Measurements from ENCODE around the gene TOP3B. TPM values are rescaled to one million over a fixed set of nuclear protein-coding genes. Genes with fewer than 3 reads are reported as not detected.

Gene TOP3B
- total and polyA plus RNA-seq, 4 donors, result 6.0 to 26.9 (median 8.8) TPM

- Histone ChIP-seq H3K27me3 (ENCODE audit: control insufficient read depth in 4 of 4, insufficient read depth in 4 of 4, low read length in 3 of 4) (no peaks in the 10 kb centered on the region), H3K27ac (ENCODE audit: low read depth in 1 of 2, low read length in 2 of 2) (no peak overlapping the region), H3K36me3 (ENCODE audit: control insufficient read depth in 4 of 4, insufficient read depth in 3 of 4, low read depth in 1 of 4, low read length in 3 of 4) (peaks cover 13 to 67% (median 46%) of the 10 kb centered on the region in 4 donors), H3K9me3 (ENCODE audit: control insufficient read depth in 4 of 4, low read length in 3 of 4) (no peaks in the 10 kb centered on the region), H3K9ac (ENCODE audit: low read depth in 1 of 2, low read length in 2 of 2) (no peak overlapping the region), H3K4me3 (ENCODE audit: low read depth in 1 of 3, low read length in 3 of 3) (no peak overlapping the region), H3K4me1 (ENCODE audit: control insufficient read depth in 4 of 4, insufficient read depth in 4 of 4, low read length in 3 of 4) (peaks cover 0 to 4% (median 0%) of the 10 kb centered on the region in 4 donors)
- DNase-seq (ENCODE audit: low spot score), result no peak
- TF ChIP-seq ATF3 (IDR thresholded peaks at IDR 0.05) (no peak), SP1 (IDR thresholded peaks at IDR 0.05) (no peak), RXRA (IDR thresholded peaks at IDR 0.05) (no peak), HNF4A (conservative IDR thresholded peaks at IDR 0.05) (no peak), GABPA (IDR thresholded peaks at IDR 0.05 in 1 of 2, conservative IDR thresholded peaks at IDR 0.05 in 1 of 2) (no peak)
- WGBS, result 93% methylated on average over 18 of the region's 18 CpGs
Measured at GRCh38 chr22:21961127-21961867, 21.3 kb downstream of the TOP3B start.

GRCh38 chr22:21960200-21961126, 22.1 kb downstream of the TOP3B start:
- Histone ChIP-seq H3K9me3 (ENCODE audit: control insufficient read depth in 4 of 4, low read length in 3 of 4) (no peaks in the 10 kb centered on the region), H3K27me3 (ENCODE audit: control insufficient read depth in 4 of 4, insufficient read depth in 4 of 4, low read length in 3 of 4) (no peaks in the 10 kb centered on the region), H3K4me3 (ENCODE audit: low read depth in 1 of 3, low read length in 3 of 3) (no peak overlapping the region), H3K9ac (ENCODE audit: low read depth in 1 of 2, low read length in 2 of 2) (no peak overlapping the region), H3K4me1 (ENCODE audit: control insufficient read depth in 4 of 4, insufficient read depth in 4 of 4, low read length in 3 of 4) (peaks cover 0 to 4% (median 0%) of the 10 kb centered on the region in 4 donors), H3K27ac (ENCODE audit: low read depth in 1 of 2, low read length in 2 of 2) (no peak overlapping the region), H3K36me3 (ENCODE audit: control insufficient read depth in 4 of 4, insufficient read depth in 3 of 4, low read depth in 1 of 4, low read length in 3 of 4) (peaks cover 14 to 59% (median 42%) of the 10 kb centered on the region in 4 donors)
- WGBS, result 93% methylated on average over 24 of the region's 24 CpGs
- no peak for TF ChIP-seq NR2F2 (IDR thresholded peaks at IDR 0.05)
- no peak for TF ChIP-seq FOXA1 (IDR thresholded peaks at IDR 0.05)
- no peak for TF ChIP-seq HNF4A (conservative IDR thresholded peaks at IDR 0.05)
- TF ChIP-seq CTCF (IDR thresholded peaks at IDR 0.05; ENCODE audit: low read depth, low read length, missing input control), result no peak
- no peak for DNase-seq (ENCODE audit: low spot score)

- WGBS, result 83% methylated on average over 18 of the region's 18 CpGs
- H3K4me1 ChIP-seq (ENCODE audit: control insufficient read depth in 4 of 4, insufficient read depth in 4 of 4, low read length in 3 of 4), result peaks cover 0 to 4% (median 0%) of the 10 kb centered on the region in 4 donors
- H3K9me3 ChIP-seq (ENCODE audit: control insufficient read depth in 4 of 4, low read length in 3 of 4), result no peaks in the 10 kb centered on the region
- no peaks in the 10 kb centered on the region for H3K27me3 ChIP-seq (ENCODE audit: control insufficient read depth in 4 of 4, insufficient read depth in 4 of 4, low read length in 3 of 4)
- no peak overlapping the region for H3K9ac ChIP-seq (ENCODE audit: low read depth in 1 of 2, low read length in 2 of 2)
- no peak for DNase-seq (ENCODE audit: low spot score)
- peaks cover 8 to 50% (median 33%) of the 10 kb centered on the region in 4 donors for H3K36me3 ChIP-seq (ENCODE audit: control insufficient read depth in 4 of 4, insufficient read depth in 3 of 4, low read depth in 1 of 4, low read length in 3 of 4)
- H3K27ac ChIP-seq (ENCODE audit: low read depth in 1 of 2, low read length in 2 of 2), result no peak overlapping the region
- H3K4me3 ChIP-seq (ENCODE audit: low read depth in 1 of 3, low read length in 3 of 3), result no peak overlapping the region
- TF ChIP-seq FOXA2 (IDR thresholded peaks at IDR 0.05) (no peak), RAD21 (IDR thresholded peaks at IDR 0.05) (no peak), ZBTB33 (IDR thresholded peaks at IDR 0.05) (no peak), CTCF (IDR thresholded peaks at IDR 0.05; ENCODE audit: low read depth, low read length, missing input control) (no peak), RXRA (IDR thresholded peaks at IDR 0.05) (no peak), HNF4A (conservative IDR thresholded peaks at IDR 0.05) (no peak), ATF3 (IDR thresholded peaks at IDR 0.05) (no peak), GABPA (IDR thresholded peaks at IDR 0.05 in 1 of 2, conservative IDR thresholded peaks at IDR 0.05 in 1 of 2) (no peak), YY1 (IDR thresholded peaks at IDR 0.05) (no peak), SP1 (IDR thresholded peaks at IDR 0.05) (no peak), FOXA1 (IDR thresholded peaks at IDR 0.05) (no peak), JUND (IDR thresholded peaks at IDR 0.05) (no peak), MAX (IDR thresholded peaks at IDR 0.05) (no peak), NR2F2 (IDR thresholded peaks at IDR 0.05) (no peak), TAF1 (conservative IDR thresholded peaks at IDR 0.05) (no peak)
Measured at GRCh38 chr22:21959274-21960074, 23.1 kb downstream of the TOP3B start.

Measured in liver (tissue), 9 donors.